Neuronal stem cell (in vitro differentiated cells): ENCODE results near the gene TUBD1.

ENCODE experiments used
- DNase-seq: peaks from one replicate; pipeline ENCODE4 v3.0.0-alpha.2; 2013; ENCODE audit warnings: low spot score
- H2AFZ ChIP-seq: one replicate; pipeline ENCODE4 v1.6.1; 2013; ENCODE audit warnings: mild to moderate bottlenecking, low read length, inconsistent platforms
- H2AK5ac ChIP-seq: 2 replicates; pipeline ENCODE4 v1.6.1; 2013; ENCODE audit warnings: low read depth, mild to moderate bottlenecking, inconsistent platforms, low read length, moderate library complexity, mixed read lengths
- H2BK120ac ChIP-seq: 2 replicates; pipeline ENCODE4 v1.6.1; 2013; ENCODE audit warnings: low read depth, mild to moderate bottlenecking, inconsistent platforms, low read length, moderate library complexity, mixed read lengths
- H2BK12ac ChIP-seq: one replicate; pipeline ENCODE4 v1.6.1; 2013; ENCODE audit warnings: low read length, inconsistent platforms
- H2BK15ac ChIP-seq: 2 replicates; pipeline ENCODE4 v1.6.1; 2013; ENCODE audit warnings: mild to moderate bottlenecking, low read length, inconsistent platforms, mixed read lengths
- H2BK5ac ChIP-seq: one replicate; pipeline ENCODE4 v1.6.1; 2013; ENCODE audit warnings: inconsistent platforms, mild to moderate bottlenecking, low read length, moderate library complexity
- H3K14ac ChIP-seq: one replicate; pipeline ENCODE4 v1.6.1; 2013; ENCODE audit warnings: low read length, inconsistent platforms
- H3K18ac ChIP-seq: 2 replicates; pipeline ENCODE4 v1.6.1; 2013; ENCODE audit warnings: low read length, inconsistent platforms
- H3K23ac ChIP-seq: 2 replicates; pipeline ENCODE4 v1.6.1; 2013; ENCODE audit warnings: low read depth, mild to moderate bottlenecking, mixed read lengths, low read length, inconsistent platforms; ENCODE audit not compliant: poor library complexity
- H3K27ac ChIP-seq: replicated peaks from 3 replicates; pipeline ENCODE4 v1.5.1; 2013; ENCODE audit warnings: low read length, inconsistent platforms
- H3K27me3 ChIP-seq, 3 experiments: 2 replicates each; pipeline ENCODE4 v1.6.1; 2013; ENCODE audit warnings: low read length in 3 of 3, mild to moderate bottlenecking in 2 of 3, inconsistent platforms in 1 of 3, low read depth in 1 of 3, mixed read lengths in 1 of 3, moderate library complexity in 1 of 3; ENCODE audit not compliant: control insufficient read depth in 3 of 3, insufficient read depth in 3 of 3
- H3K36me3 ChIP-seq, 2 donors: replicated peaks in 1 of 2; 2 replicates each; pipeline ENCODE4 v1.6.1; 2013; ENCODE audit warnings: low read length in 2 of 2; ENCODE audit not compliant: control insufficient read depth in 2 of 2, insufficient read depth in 2 of 2
- H3K4ac ChIP-seq: 2 replicates; pipeline ENCODE4 v1.6.1; 2013; ENCODE audit warnings: inconsistent platforms, mild to moderate bottlenecking, low read length, moderate library complexity
- H3K4me1 ChIP-seq, 2 donors: 1 replicate in 1 of 2; 2 replicates in 1 of 2; pipeline ENCODE4 v1.6.1; 2013; ENCODE audit warnings: low read length in 2 of 2, low read depth in 1 of 2; ENCODE audit not compliant: control insufficient read depth in 2 of 2, insufficient read depth in 1 of 2
- H3K4me2 ChIP-seq: one replicate; pipeline ENCODE4 v1.6.1; 2013; ENCODE audit warnings: mild to moderate bottlenecking, low read length, inconsistent platforms; ENCODE audit not compliant: insufficient read depth, poor library complexity, severe bottlenecking
- H3K4me3 ChIP-seq, 2 donors: 2 replicates each; pipeline ENCODE4 v1.5.1; 2013; ENCODE audit warnings: low read length in 2 of 2, mild to moderate bottlenecking in 2 of 2, inconsistent platforms in 1 of 2, moderate library complexity in 1 of 2
- H3K79me1 ChIP-seq: one replicate; pipeline ENCODE4 v1.6.1; 2013; ENCODE audit warnings: low read depth, mild to moderate bottlenecking, inconsistent platforms, low read length, moderate library complexity
- H3K9ac ChIP-seq: one replicate; pipeline ENCODE4 v1.6.1; 2013; ENCODE audit warnings: mild to moderate bottlenecking, low read depth, low read length, inconsistent platforms; ENCODE audit not compliant: poor library complexity
- H3K9me3 ChIP-seq, 2 donors: replicated peaks in 1 of 2; 2 replicates each; pipeline versions ENCODE3 to v1.6.1; 2013; ENCODE audit warnings: low read length in 2 of 2, mild to moderate bottlenecking in 2 of 2, inconsistent platforms in 1 of 2, low read depth in 1 of 2, mixed read lengths in 1 of 2, moderate library complexity in 1 of 2; ENCODE audit not compliant: control insufficient read depth in 2 of 2, insufficient read depth in 1 of 2
- H4K8ac ChIP-seq: one replicate; pipeline ENCODE4 v1.6.1; 2013; ENCODE audit warnings: low read depth, mild to moderate bottlenecking, inconsistent platforms, low read length, moderate library complexity
- H4K91ac ChIP-seq: one replicate; pipeline ENCODE4 v1.6.1; 2013; ENCODE audit warnings: low read length, low read depth, mild to moderate bottlenecking, inconsistent platforms; ENCODE audit not compliant: poor library complexity
- WGBS, 2 donors: extraction: QIAGEN DNeasy Blood & Tissue Kit; methylation state at CpG; one replicate each; pipeline ENCODE4 v1.1.7; 2013; ENCODE audit warnings: missing lambda C conversion rate in 2 of 2, mixed read lengths in 1 of 2; ENCODE audit not compliant: insufficient read length in 2 of 2, insufficient replicate concordance in 1 of 2; ENCODE audit errors: extremely low coverage in 2 of 2; 5-methylcytosine and 5-hydroxymethylcytosine counted together

TUBD1 gene

DNA sequence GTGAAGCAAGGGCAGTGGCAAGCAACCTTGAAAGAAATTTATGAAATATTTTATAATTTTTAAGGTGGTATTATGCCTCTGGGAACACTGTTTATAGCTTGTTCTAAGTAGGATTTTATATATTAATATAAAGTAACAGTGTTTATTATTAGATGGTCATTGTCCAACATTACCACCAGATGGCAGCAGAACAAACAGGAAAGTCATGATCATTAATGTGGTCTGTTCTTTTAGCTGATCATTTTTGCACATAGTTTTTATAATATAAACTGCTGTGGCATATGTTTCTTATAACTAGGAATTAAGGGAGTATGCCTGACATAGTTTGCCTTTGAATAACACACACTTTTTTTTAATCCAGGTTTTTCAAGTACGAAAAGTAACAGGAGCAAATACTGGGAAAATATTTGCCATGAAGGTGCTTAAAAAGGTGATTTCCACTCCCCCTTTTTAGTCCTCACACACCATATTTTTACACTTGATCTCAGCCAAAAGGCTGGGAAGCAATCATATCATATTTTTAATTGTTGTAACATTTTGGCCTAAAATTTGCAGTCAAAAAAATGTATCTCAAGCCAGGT is 21.6 kb upstream of the TUBD1 start:
- Histone ChIP-seq H3K9ac (no peak overlapping the region), H3K14ac (no peak overlapping the region), H3K27ac (no peak overlapping the region), H3K4ac (no peak overlapping the region), H4K8ac (no peak overlapping the region), H3K23ac (no peak overlapping the region), H3K4me1 (no peaks in the 10 kb centered on the region), H2AK5ac (no peak overlapping the region), H3K9me3 (no peaks in the 10 kb centered on the region), H3K4me3 (no peak overlapping the region), H3K36me3 (peaks cover 0 to 64% of the 10 kb centered on the region in 2 donors), H2BK120ac (no peak overlapping the region), H2BK5ac (no peak overlapping the region), H3K18ac (no peak overlapping the region), H2BK12ac (no peak overlapping the region), H2BK15ac (no peak overlapping the region), H2AFZ (no peak overlapping the region), H3K79me1 (no peaks in the 10 kb centered on the region), H3K27me3 (no peaks in the 10 kb centered on the region), H4K91ac (no peak overlapping the region), H3K4me2 (no peak overlapping the region)
- peak; percentile 6 for DNase-seq
- WGBS, 2 donors, result no CpG with 5 or more reads among the region's 1 CpG

DNA sequence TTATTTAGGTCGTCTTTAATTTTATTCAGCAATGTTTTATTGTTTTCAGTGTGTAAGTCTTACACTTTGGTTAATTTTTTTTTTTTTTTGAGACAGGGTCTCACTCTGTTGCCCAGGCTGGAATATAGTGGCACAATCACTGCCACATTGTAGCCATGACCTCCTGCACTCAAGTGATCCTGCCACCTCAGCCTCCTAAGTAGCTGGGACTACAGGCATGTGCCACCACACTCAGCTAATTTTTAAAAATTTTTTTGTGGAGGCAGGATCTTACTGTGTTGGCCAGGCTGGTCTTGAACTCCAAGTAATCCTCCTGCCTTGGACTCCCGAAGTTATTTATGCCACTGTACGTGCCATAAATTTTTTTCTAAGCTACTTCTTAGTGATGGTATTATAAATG is 14.7 kb upstream of the TUBD1 start:
- Histone ChIP-seq H3K9me3 (peaks cover 0 to 4% of the 10 kb centered on the region in 2 donors), H3K79me1 (peaks cover 2% of the 10 kb centered on the region), H2BK15ac (no peak overlapping the region), H3K4ac (no peak overlapping the region), H3K4me1 (no peaks in the 10 kb centered on the region), H4K8ac (no peak overlapping the region), H2BK12ac (no peak overlapping the region), H3K4me2 (no peak overlapping the region), H2BK5ac (no peak overlapping the region), H3K27me3 (no peaks in the 10 kb centered on the region), H2AFZ (no peak overlapping the region), H3K27ac (no peak overlapping the region), H2BK120ac (no peak overlapping the region), H3K23ac (no peak overlapping the region), H3K14ac (no peak overlapping the region), H3K36me3 (peaks cover 0 to 15% of the 10 kb centered on the region in 2 donors), H3K4me3 (no peak overlapping the region), H3K9ac (no peak overlapping the region), H4K91ac (no peak overlapping the region), H2AK5ac (no peak overlapping the region), H3K18ac (no peak overlapping the region)
- WGBS, 2 donors, result no CpG with 5 or more reads among the region's 3 CpGs
- DNase-seq, result no peak

DNA sequence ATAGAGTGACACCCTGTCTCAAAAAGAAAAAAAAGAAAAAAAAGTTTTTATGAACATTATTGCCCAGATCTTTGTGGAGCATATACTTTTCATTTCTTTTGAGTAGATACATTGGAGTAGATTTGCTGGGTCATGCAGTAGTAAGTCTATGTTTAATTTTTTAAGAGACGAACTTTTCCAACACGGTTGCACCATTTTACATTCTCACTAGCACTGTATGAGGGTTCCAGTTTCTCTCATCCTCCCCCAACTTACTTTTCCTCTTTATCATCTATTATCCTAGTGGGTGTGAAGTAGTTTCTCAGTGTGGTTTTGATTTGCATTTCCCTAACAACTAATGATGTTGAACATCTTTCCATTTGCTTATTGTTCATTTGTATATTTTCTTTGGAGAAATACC is 10.7 kb upstream of the TUBD1 start:
- Histone ChIP-seq H2BK120ac (no peak overlapping the region), H3K18ac (no peak overlapping the region), H2BK5ac (no peak overlapping the region), H3K14ac (no peak overlapping the region), H4K91ac (no peak overlapping the region), H3K27ac (no peak overlapping the region), H3K4me1 (no peaks in the 10 kb centered on the region), H3K9ac (no peak overlapping the region), H3K36me3 (no peaks in the 10 kb centered on the region), H3K4me2 (no peak overlapping the region), H3K9me3 (peaks cover 0 to 4% of the 10 kb centered on the region in 2 donors), H3K79me1 (peaks cover 3% of the 10 kb centered on the region), H4K8ac (no peak overlapping the region), H2BK12ac (no peak overlapping the region), H3K4ac (no peak overlapping the region), H2AK5ac (no peak overlapping the region), H2AFZ (no peak overlapping the region), H3K4me3 (no peak overlapping the region), H3K23ac (no peak overlapping the region), H2BK15ac (no peak overlapping the region), H3K27me3 (no peaks in the 10 kb centered on the region)
- WGBS, 2 donors, result no CpG with 5 or more reads among the region's 2 CpGs
- DNase-seq, result no peak

DNA sequence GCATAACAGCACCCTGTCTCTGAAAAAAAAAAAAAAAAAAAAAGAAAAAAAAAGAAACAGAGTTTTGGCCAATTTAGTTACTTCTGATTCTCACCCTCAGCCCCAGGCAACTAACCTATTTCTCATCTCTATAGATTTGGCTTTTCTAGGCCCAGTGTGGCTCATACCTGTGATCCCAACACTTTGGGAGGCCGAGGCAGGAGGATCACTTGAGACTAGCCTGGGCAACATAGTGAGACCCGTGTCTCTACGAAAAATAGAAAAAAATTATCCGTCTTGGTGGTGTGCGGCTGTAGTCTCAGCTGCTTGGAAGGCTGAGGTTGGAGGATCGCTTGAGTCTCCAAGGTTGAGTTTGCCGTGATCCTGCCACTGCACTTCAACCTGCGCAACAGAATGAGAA is 8.9 kb upstream of the TUBD1 start:
- no peak overlapping the region for H3K4me3 ChIP-seq
- H4K8ac ChIP-seq, result no peak overlapping the region
- no peak overlapping the region for H3K27ac ChIP-seq
- no peak for DNase-seq
- H3K4me2 ChIP-seq, result no peak overlapping the region
- peaks cover 3% of the 10 kb centered on the region for H3K79me1 ChIP-seq
- WGBS, 2 donors, result no CpG with 5 or more reads among the region's 8 CpGs
- H3K4ac ChIP-seq, result no peak overlapping the region
- H2BK5ac ChIP-seq, result no peak overlapping the region
- H2BK12ac ChIP-seq, result no peak overlapping the region
- H3K27me3 ChIP-seq, result no peaks in the 10 kb centered on the region
- H3K4me1 ChIP-seq, result no peaks in the 10 kb centered on the region
- H2AFZ ChIP-seq, result no peak overlapping the region
- H3K14ac ChIP-seq, result no peak overlapping the region
- H3K23ac ChIP-seq, result no peak overlapping the region
- H4K91ac ChIP-seq, result no peak overlapping the region
- no peak overlapping the region for H2BK15ac ChIP-seq
- H3K9ac ChIP-seq, result no peak overlapping the region
- H3K18ac ChIP-seq, result no peak overlapping the region
- H2BK120ac ChIP-seq, result no peak overlapping the region
- H2AK5ac ChIP-seq, result no peak overlapping the region
- peaks cover 0 to 4% of the 10 kb centered on the region in 2 donors for H3K9me3 ChIP-seq
- no peaks in the 10 kb centered on the region for H3K36me3 ChIP-seq
